ENCODE measurements around the gene GRK1.
"Not testable (repeated sequence)": the region's sequence is repeated elsewhere in the genome, so short reads cannot be mapped to it uniquely, and the experiment has no call there.

GRK1 gene

GRCh38 chr13:113623491-113624234 lies 43.4 kb upstream of the GRK1 start:
- Histone ChIP-seq H3K9me3 (replicated peaks in 1 of 11) (peaks cover 0 to 8% (median 0%) of the 10 kb centered on the region in 11 experiments; a peak in 5 of 22 replicates), H4K20me1 (peaks cover 23 to 100% (median 99%) of the 10 kb centered on the region in 11 experiments; a peak in 21 of 22 replicates), H3K4me1 (peaks cover 0 to 4% (median 0%) of the 10 kb centered on the region in 10 experiments; a peak in 2 of 20 replicates), H3K36me3 (peaks cover 53 to 97% (median 85%) of the 10 kb centered on the region in 11 experiments), H3K27me3 (no peaks in the 10 kb centered on the region), H3K9ac (no peak overlapping the region), H3K27ac (no peak overlapping the region), H3K4me3 (no peak overlapping the region), H3K4me2 (no peak overlapping the region)
- no peak for TF ChIP-seq Cebpa-rat (IDR thresholded peaks at IDR 0.05)

DNA sequence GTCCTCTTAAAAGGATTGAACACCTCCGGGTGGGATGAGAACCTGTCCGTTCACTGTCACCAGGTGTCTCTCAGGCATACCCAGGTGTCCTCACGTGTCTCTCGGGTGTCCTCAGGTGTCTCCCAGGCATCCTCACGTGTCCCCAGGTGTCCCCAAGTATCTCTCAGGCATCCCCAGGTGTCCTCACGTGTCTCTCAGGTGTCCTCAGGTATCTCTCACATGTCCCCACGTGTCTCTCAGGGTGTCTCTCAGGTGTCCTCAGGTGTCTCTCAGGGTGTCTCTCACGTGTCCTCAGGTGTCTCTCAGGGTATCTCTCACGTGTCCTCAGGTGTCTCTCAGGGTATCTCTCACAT lies 42.8 kb upstream of the GRK1 start:
- Histone ChIP-seq H3K4me2 (no peak overlapping the region), H3K9me3 (replicated peaks in 1 of 11) (peaks cover 0 to 8% (median 0%) of the 10 kb centered on the region in 11 experiments; a peak in 5 of 22 replicates), H3K27ac (no peak overlapping the region), H4K20me1 (peaks cover 24 to 100% (median 99%) of the 10 kb centered on the region in 11 experiments; a peak in 21 of 22 replicates), H3K9ac (no peak overlapping the region), H3K4me1 (peaks cover 0 to 4% (median 0%) of the 10 kb centered on the region in 10 experiments; a peak in 2 of 20 replicates), H3K27me3 (no peaks in the 10 kb centered on the region), H3K4me3 (no peak overlapping the region), H3K36me3 (peaks cover 53 to 97% (median 85%) of the 10 kb centered on the region in 11 experiments)
- TF ChIP-seq Cebpa-rat (IDR thresholded peaks at IDR 0.05), result no peak

DNA sequence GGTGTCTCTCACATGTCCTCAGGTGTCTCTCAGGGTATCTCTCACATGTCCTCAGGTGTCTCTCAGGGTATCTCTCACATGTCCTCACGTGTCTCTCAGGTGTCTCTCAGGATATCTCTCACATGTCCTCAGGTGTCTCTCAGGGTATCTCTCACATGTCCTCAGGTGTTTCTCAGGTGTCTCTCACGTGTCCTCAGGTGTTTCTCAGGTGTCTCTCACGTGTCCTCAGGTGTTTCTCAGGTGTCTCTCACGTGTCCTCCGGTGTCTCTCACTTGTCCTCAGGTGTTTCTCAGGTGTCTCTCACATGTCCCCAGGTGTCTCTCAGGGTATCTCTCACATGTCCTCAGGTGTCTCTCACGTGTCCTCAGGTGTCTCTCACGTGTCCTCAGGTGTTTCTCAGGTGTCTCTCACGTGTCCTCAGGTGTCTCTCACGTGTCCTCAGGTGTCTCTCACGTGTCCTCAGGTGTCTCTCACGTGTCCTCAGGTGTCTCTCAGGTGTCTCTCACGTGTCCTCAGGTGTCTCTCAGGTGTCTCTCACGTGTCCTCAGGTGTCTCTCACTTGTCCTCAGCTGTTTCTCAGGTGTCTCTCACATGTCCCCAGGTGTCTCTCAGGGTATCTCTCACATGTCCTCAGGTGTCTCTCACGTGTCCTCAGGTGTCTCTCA lies 42.2 kb upstream of the GRK1 start:
- not testable (repeated sequence) for H3K9me3 ChIP-seq (replicated peaks in 1 of 11); H3K4me2 ChIP-seq; H3K27ac ChIP-seq; H3K4me1 ChIP-seq; H3K27me3 ChIP-seq; H3K9ac ChIP-seq; H3K4me3 ChIP-seq
- Histone ChIP-seq H4K20me1 (peaks cover 28 to 100% (median 99%) of the 10 kb centered on the region in 11 experiments; a peak in 21 of 22 replicates), H3K36me3 (peaks cover 54 to 97% (median 85%) of the 10 kb centered on the region in 11 experiments)

GRCh38 chr13:113625965-113626721 lies 40.9 kb upstream of the GRK1 start:
- H3K4me3 ChIP-seq, result no peak overlapping the region
- peaks cover 0 to 8% (median 0%) of the 10 kb centered on the region in 11 experiments; a peak in 5 of 22 replicates for H3K9me3 ChIP-seq (replicated peaks in 1 of 11)
- H3K9ac ChIP-seq, result no peak overlapping the region
- no peaks in the 10 kb centered on the region for H3K27me3 ChIP-seq
- peaks cover 56 to 97% (median 87%) of the 10 kb centered on the region in 11 experiments for H3K36me3 ChIP-seq
- peaks cover 0 to 4% (median 0%) of the 10 kb centered on the region in 10 experiments; a peak in 2 of 20 replicates for H3K4me1 ChIP-seq
- H3K27ac ChIP-seq, result no peak overlapping the region
- H4K20me1 ChIP-seq, result peaks cover 25 to 100% (median 97%) of the 10 kb centered on the region in 11 experiments; a peak in 21 of 22 replicates
- no peak for TF ChIP-seq Cebpa-rat (IDR thresholded peaks at IDR 0.05)
- no peak overlapping the region for H3K4me2 ChIP-seq

GRCh38 chr13:113627136-113627535 lies 39.9 kb upstream of the GRK1 start:
- no peak for TF ChIP-seq Cebpa-rat (IDR thresholded peaks at IDR 0.05)
- peaks cover 0 to 4% (median 0%) of the 10 kb centered on the region in 10 experiments; a peak in 2 of 20 replicates for H3K4me1 ChIP-seq
- no peaks in the 10 kb centered on the region for H3K27me3 ChIP-seq
- no peak overlapping the region for H3K4me2 ChIP-seq
- H3K4me3 ChIP-seq, result no peak overlapping the region
- no peak overlapping the region for H3K9ac ChIP-seq
- H3K9me3 ChIP-seq (replicated peaks in 1 of 11), result peaks cover 0 to 8% (median 0%) of the 10 kb centered on the region in 11 experiments; a peak in 5 of 22 replicates
- H3K36me3 ChIP-seq, result peaks cover 65 to 99% (median 93%) of the 10 kb centered on the region in 11 experiments
- H4K20me1 ChIP-seq, result peaks cover 25 to 100% (median 97%) of the 10 kb centered on the region in 11 experiments; a peak in 21 of 22 replicates
- H3K27ac ChIP-seq, result no peak overlapping the region

DNA sequence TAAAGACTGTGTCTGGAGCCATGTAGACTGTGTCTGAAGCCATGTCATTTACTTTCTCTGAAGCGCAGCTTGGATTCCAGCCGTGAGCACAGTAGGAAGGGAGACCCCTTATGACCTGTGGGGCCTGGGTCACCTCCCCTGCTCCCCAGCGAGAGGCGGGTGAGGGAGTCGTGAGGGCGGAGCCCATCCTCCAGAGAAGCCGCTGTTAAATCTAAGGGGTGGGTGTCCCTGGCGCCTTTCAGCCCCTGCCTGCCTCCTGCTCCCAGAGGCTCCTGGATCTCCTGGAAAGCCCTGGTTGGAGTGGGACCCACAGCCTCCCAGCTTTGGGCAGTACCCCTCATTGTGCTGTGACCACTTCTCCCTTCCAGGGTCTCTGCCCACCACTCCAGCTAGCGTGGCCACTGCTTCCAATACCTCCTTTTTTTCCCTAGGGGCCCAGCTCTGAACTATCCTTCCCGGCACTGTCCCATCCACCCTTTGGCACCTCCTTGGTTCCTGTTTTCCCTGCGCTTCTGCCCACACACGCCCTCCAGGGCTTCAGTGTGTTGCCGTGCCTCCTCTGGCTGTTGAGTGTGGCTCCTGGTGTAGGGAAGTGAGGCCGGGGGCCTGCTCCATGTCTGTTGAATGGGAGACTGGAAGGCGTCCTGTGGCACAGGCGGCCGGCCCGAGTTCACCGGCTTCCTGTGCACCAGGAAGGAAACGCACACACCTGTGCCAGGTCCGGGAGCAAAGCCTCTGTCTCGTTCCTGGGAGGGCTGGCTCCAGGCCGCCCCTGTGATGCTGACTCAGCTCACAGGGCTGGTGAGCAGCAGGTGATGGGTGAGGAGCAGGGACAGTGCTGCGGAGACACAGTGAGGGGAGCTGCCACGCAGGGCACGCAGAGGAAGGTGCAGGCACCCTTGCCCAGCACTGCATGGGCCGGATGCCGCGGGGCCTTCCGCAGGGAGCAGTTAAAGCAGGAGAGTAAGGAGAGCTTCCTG lies 38.4 kb upstream of the GRK1 start:
- H4K20me1 ChIP-seq, result peaks cover 25 to 100% (median 95%) of the 10 kb centered on the region in 11 experiments; a peak in 21 of 22 replicates
- TF ChIP-seq Cebpa-rat (IDR thresholded peaks at IDR 0.05), result no peak

GRCh38 chr13:113629866-113630265 lies 37.2 kb upstream of the GRK1 start:
- no peaks in the 10 kb centered on the region for H3K27me3 ChIP-seq
- H3K27ac ChIP-seq, result no peak overlapping the region
- peaks cover 0 to 4% (median 0%) of the 10 kb centered on the region in 10 experiments; a peak in 2 of 20 replicates for H3K4me1 ChIP-seq
- H3K4me3 ChIP-seq, result no peak overlapping the region
- H3K9me3 ChIP-seq (replicated peaks in 1 of 11), result no peaks in the 10 kb centered on the region
- no peak for TF ChIP-seq Cebpa-rat (IDR thresholded peaks at IDR 0.05)
- no peak overlapping the region for H3K9ac ChIP-seq
- H3K4me2 ChIP-seq, result no peak overlapping the region
- peaks cover 73 to 99% (median 93%) of the 10 kb centered on the region in 11 experiments for H3K36me3 ChIP-seq
- peaks cover 25 to 99% (median 89%) of the 10 kb centered on the region in 11 experiments; a peak in 21 of 22 replicates for H4K20me1 ChIP-seq

More for the DNA sequence above, 38.4 kb upstream of the GRK1 start:
- H3K36me3 ChIP-seq, result peaks cover 72 to 99% (median 93%) of the 10 kb centered on the region in 11 experiments
- H3K4me3 ChIP-seq, result no peak overlapping the region
- H3K27ac ChIP-seq, result no peak overlapping the region; a peak in 1 of 22 replicates
- no peaks in the 10 kb centered on the region for H3K27me3 ChIP-seq
- peaks cover 0 to 8% (median 0%) of the 10 kb centered on the region in 11 experiments; a peak in 5 of 22 replicates for H3K9me3 ChIP-seq (replicated peaks in 1 of 11)
- H3K4me1 ChIP-seq, result peaks cover 0 to 4% (median 0%) of the 10 kb centered on the region in 10 experiments; a peak in 2 of 20 replicates
- no peak overlapping the region for H3K4me2 ChIP-seq
- H3K9ac ChIP-seq, result peak overlapping the region in 1 of 11 experiments; percentile 18; a peak in 1 of 22 replicates

- Histone ChIP-seq H3K4me1 (peaks cover 0 to 4% (median 0%) of the 10 kb centered on the region in 10 experiments; a peak in 2 of 20 replicates), H3K27ac (no peak overlapping the region), H3K4me3 (no peak overlapping the region), H3K27me3 (no peaks in the 10 kb centered on the region), H3K4me2 (no peak overlapping the region), H4K20me1 (peaks cover 25 to 99% (median 86%) of the 10 kb centered on the region in 11 experiments; a peak in 21 of 22 replicates), H3K36me3 (peaks cover 77 to 99% (median 94%) of the 10 kb centered on the region in 11 experiments), H3K9ac (no peak overlapping the region), H3K9me3 (replicated peaks in 1 of 11) (no peaks in the 10 kb centered on the region)
- TF ChIP-seq Cebpa-rat (IDR thresholded peaks at IDR 0.05), result no peak
These were observed 36.7 kb upstream of the GRK1 start for GRCh38 chr13:113630296-113630695.
